Fibroblast of mammary gland (primary cell): Measurements from ENCODE around the gene TSHB.
A peak's percentile ranks its signal among the peaks of the same experiment; 100 is the strongest.

Source experiments
- DNase-seq: peaks from one replicate; pipeline ENCODE4 v3.0.0-alpha.2; 2010; ENCODE audit warnings: low read depth
- H3K4me3 ChIP-seq: 2 replicates; pipeline ENCODE4 v1.5.1; 2011; ENCODE audit warnings: low read depth, mild to moderate bottlenecking, low read length, moderate library complexity; ENCODE audit not compliant: control insufficient read depth
- TF ChIP-seq, protein P1 (sequence below): conservative IDR thresholded peaks from 2 replicates; pipeline ENCODE4 v1.5.1; 2011; ENCODE audit warnings: low read depth, low read length, inconsistent platforms; ENCODE audit not compliant: control insufficient read depth, insufficient read depth

TSHB gene

DNA sequence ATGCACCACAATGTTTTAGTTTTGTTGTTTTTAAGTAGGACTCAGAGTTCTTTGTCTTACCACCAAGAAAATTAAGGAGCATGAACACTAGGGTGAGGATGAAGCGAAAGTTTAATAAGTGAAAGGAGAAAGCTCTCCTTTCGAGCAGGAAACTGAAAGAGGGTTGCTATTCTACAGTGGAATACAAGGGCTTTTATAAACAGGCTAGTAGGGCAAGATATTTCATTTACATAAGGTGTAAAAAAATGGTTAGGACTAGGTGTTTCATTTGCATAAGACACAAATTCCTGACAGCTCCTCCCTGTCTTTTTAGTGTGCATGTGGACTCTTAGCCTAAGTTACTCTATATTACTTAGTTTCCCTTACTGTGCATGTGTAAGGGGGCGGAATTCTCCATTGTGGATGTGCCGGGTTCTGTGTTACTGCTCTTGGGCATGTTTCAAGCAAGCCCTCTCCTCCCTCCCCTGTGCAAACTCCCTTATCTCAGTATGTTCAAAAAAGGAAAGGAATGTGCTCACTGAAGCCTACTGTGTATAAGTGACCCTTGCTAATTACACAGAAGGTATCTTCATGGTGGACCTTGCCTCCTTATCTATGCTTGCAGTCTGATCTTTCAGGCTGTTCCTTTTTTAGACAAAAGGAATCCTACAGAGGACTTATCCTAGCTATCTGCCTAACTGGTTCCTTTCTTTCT is 7.3 kb downstream of the TSHB start:
- TF ChIP-seq, protein P1, sequence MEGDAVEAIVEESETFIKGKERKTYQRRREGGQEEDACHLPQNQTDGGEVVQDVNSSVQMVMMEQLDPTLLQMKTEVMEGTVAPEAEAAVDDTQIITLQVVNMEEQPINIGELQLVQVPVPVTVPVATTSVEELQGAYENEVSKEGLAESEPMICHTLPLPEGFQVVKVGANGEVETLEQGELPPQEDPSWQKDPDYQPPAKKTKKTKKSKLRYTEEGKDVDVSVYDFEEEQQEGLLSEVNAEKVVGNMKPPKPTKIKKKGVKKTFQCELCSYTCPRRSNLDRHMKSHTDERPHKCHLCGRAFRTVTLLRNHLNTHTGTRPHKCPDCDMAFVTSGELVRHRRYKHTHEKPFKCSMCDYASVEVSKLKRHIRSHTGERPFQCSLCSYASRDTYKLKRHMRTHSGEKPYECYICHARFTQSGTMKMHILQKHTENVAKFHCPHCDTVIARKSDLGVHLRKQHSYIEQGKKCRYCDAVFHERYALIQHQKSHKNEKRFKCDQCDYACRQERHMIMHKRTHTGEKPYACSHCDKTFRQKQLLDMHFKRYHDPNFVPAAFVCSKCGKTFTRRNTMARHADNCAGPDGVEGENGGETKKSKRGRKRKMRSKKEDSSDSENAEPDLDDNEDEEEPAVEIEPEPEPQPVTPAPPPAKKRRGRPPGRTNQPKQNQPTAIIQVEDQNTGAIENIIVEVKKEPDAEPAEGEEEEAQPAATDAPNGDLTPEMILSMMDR, result no peak
- DNase-seq, result no peak
- H3K4me3 ChIP-seq, result no peak overlapping the region

DNA sequence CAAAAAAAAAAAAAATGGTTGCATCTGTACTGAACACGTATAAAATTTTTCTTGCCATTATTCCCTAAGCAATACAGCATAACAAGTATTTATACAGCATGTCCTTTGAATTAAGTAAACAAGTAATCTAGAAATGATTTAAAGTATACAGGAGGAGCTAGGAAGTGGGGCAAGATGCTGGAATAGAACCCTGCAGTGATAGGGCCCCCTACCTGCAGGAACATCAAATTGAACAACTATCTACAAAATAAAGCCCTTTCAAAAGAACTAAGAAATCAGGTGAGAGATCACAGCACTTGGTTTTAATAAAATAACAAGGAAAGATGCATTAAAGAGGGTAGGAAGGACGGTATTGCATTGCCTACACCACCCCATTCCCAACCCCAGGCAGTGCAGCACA is 10.9 kb downstream of the TSHB start:
- no peak overlapping the region for H3K4me3 ChIP-seq
- TF ChIP-seq, protein P1, result peak; percentile 15
- no peak for DNase-seq

DNA sequence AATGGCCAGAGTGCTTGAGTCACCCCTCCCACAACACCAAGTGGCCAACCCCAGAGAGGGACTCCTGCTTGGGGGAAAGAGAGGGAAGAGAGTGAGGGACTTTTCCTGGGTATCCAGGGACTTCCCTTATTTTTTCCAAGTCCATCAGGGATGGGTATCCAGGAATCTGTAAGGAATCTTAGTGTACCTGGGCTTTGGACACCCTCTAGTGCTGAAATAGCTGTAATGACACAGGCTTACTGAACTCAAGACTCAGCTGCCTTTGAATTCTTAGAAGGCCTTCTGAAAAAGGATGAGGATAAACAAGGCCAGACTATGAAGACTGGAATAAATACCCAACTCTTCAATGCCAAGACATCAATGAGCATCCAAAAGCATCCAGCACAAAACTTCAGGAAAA is 12.0 kb downstream of the TSHB start:
- H3K4me3 ChIP-seq, result no peak overlapping the region
- TF ChIP-seq, protein P1, result peak; percentile 47
- peak; percentile 40 for DNase-seq

DNA sequence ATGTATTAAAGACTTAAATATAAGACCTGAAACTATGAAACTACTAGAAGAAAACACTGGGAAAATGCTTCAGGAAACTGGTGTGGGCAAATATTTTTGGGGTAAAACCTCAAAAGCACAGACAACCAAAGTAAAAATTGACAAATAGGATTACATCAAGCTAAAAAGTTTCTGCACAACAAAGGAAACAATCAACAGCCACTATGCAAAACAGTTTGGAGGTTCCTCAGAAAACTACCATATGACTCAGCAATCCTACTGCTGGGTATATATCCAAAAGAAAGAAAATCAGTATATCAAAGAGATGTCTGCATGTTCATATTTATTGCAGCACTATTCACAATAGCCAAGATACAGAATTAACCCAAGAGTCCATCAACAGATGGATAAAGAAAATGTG is 17.1 kb downstream of the TSHB start:
- H3K4me3 ChIP-seq, result no peak overlapping the region
- TF ChIP-seq, protein P1, result no peak
- no peak for DNase-seq

DNA sequence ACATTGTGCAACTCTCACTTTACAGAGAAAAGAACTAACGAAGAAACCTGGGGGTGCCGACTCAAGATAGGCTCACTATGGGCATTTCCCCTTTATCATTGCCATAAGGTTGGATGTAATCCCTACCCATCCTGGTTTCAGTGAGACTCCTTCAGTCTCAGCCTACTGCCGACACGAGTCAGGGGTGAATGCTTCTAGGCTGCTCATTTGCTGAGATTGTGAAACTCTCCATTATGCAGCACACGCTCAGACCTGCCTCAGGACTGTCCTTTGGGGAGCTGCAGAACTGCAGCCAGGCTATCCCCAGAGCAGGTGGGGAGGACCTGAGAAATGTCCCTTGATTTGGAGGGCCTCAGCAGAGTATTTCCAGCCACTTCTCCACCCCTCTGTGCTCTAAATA is 22.2 kb downstream of the TSHB start:
- H3K4me3 ChIP-seq, result no peak overlapping the region
- TF ChIP-seq, protein P1, result no peak
- no peak for DNase-seq

DNA sequence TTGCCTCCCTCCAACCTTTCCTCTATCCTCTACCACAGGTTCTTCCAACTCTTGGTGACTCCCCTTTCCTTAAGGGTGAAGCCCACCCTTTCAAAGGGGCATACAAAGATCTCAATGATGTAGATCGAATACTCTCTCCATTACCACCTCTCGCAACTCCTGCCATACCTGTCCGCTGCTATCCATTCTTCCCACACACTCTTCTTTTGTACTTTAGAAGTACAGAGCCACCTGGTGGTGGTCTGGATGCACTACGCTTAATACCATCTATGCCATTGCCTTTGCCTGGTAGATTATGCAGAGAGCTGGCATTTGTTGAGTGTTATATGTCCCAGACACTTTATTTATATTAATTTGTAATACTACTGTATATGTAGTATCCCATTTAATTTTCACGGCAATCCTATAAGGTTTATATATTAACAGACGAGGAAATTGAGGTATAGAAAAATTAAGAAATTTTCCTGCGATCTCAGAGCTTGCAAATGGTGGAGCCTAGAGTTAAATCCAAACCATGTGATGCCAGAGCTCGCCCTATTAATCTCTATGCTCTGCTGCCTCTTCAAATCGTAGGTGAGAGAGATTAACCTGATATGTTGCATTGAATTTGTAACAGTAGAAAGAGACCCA is 22.9 kb downstream of the TSHB start:
- peak; percentile 52 for DNase-seq
- no peak overlapping the region for H3K4me3 ChIP-seq
- TF ChIP-seq, protein P1, result peak; percentile 87
